ENCODE results near the gene ART4. TPM values are rescaled to one million over a fixed set of nuclear protein-coding genes. Genes with fewer than 3 reads are reported as not detected.

The ART4 gene
- total and polyA plus RNA-seq, 2 donors (not counting 3 experiments of a cell fraction or from before 2014, with no cell fraction given) = 12.5 to 54.7 TPM

DNA sequence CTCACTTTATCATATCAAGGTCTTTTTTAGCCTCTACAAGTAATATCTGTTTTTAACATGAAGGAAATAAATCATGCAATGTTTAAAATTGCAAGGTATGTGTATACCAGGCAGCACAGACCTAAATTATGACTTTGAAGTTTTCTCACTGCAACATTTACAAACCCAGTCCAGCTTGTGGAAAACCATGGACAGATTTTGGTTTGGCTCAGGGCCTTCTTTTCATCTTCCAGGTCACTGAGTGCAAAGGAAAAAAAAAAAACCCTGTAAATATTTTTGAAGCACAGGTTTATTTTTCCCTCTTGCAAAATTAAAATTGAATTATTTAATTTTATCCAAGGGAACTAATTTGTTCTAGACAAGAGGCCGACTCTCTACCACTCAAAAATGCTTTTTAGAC is 28.6 kb upstream of the ART4 start:
- no TSS peak for BruUV-seq (replicated peaks)

More for the DNA sequence above, 28.6 kb upstream of the ART4 start:
- no peaks in the 10 kb centered on the region for H3K79me2 ChIP-seq (ENCODE audit: control insufficient read depth, insufficient read depth, low read length)
- intact Hi-C loops (cut with micrococcal nuclease) (no loop called here), dilution Hi-C loops (cut with MboI; ENCODE audit: extremely low pct_ligation_motif_present, low sequenced_read_pairs) (no loop called here)
- no peak overlapping the region for H3K4me3 ChIP-seq (replicated peaks in 1 of 3; ENCODE audit: insufficient read depth in 1 of 3, low read depth in 1 of 3, low read length in 3 of 3)
- H3K4me1 ChIP-seq (ENCODE audit: control insufficient read depth, extremely low read depth, insufficient read depth, low read length) = no peaks in the 10 kb centered on the region
- ChIA-PET POLR2A (no interaction called here), CTCF (no interaction called here)
- no peaks in the 10 kb centered on the region for H3K27me3 ChIP-seq (ENCODE audit: control insufficient read depth in 2 of 2, insufficient read depth in 2 of 2, low read length in 2 of 2)
- DNase-seq (ENCODE audit: low read depth, low spot score) (no peak), FAIRE-seq (no peak)
- no peak overlapping the region for H3K27ac ChIP-seq (ENCODE audit: insufficient read depth, low read depth, low read length)
- TF ChIP-seq, protein P1, sequence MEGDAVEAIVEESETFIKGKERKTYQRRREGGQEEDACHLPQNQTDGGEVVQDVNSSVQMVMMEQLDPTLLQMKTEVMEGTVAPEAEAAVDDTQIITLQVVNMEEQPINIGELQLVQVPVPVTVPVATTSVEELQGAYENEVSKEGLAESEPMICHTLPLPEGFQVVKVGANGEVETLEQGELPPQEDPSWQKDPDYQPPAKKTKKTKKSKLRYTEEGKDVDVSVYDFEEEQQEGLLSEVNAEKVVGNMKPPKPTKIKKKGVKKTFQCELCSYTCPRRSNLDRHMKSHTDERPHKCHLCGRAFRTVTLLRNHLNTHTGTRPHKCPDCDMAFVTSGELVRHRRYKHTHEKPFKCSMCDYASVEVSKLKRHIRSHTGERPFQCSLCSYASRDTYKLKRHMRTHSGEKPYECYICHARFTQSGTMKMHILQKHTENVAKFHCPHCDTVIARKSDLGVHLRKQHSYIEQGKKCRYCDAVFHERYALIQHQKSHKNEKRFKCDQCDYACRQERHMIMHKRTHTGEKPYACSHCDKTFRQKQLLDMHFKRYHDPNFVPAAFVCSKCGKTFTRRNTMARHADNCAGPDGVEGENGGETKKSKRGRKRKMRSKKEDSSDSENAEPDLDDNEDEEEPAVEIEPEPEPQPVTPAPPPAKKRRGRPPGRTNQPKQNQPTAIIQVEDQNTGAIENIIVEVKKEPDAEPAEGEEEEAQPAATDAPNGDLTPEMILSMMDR (IDR thresholded peaks at IDR 0.05; ENCODE audit: extremely low read depth in 1 of 2, insufficient read depth in 1 of 2, low read depth in 1 of 2, low read length in 2 of 2) = no peak
- TF ChIP-seq MYC (IDR thresholded peaks at IDR 0.05; ENCODE audit: low read depth, low read length) (no peak), JUN (IDR thresholded peaks at IDR 0.05; ENCODE audit: borderline replicate concordance, insufficient read depth, insufficient read length, low read depth) (no peak), MAX (IDR thresholded peaks at IDR 0.05; ENCODE audit: insufficient read depth, insufficient read length) (no peak), POLR2A (IDR thresholded peaks at IDR 0.05; ENCODE audit: low read depth, low read length) (no peak), EZH2 (IDR thresholded peaks at IDR 0.05; ENCODE audit: borderline replicate concordance, low read depth, low read length, severe bottlenecking) (no peak), GATA2 (IDR thresholded peaks at IDR 0.05; ENCODE audit: insufficient read depth, insufficient read length, low read depth, low read length) (no peak), FOS (IDR thresholded peaks at IDR 0.05; ENCODE audit: borderline replicate concordance, insufficient read depth, low read length) (no peak), POLR2AphosphoS5 (IDR thresholded peaks at IDR 0.05; ENCODE audit: insufficient read depth, low read depth, low read length) (no peak)
- H3K36me3 ChIP-seq (ENCODE audit: control insufficient read depth in 2 of 2, extremely low read depth in 1 of 2, insufficient read depth in 2 of 2, low read length in 2 of 2) = no peaks in the 10 kb centered on the region
- H3K9ac ChIP-seq (replicated peaks; ENCODE audit: extremely low read depth, insufficient read depth, low read length) = no peak overlapping the region
- no peak overlapping the region for H3K4me2 ChIP-seq (ENCODE audit: insufficient read depth, low read length)
- H3K9me3 ChIP-seq (replicated peaks; ENCODE audit: control insufficient read depth, insufficient read depth, low read length) = no peaks in the 10 kb centered on the region
- no peaks in the 10 kb centered on the region for H4K20me1 ChIP-seq (replicated peaks; ENCODE audit: control insufficient read depth, extremely low read depth, insufficient read depth, low read length)
- no peak overlapping the region for H2AFZ ChIP-seq (ENCODE audit: low read depth, low read length)
- H3K9me1 ChIP-seq (replicated peaks; ENCODE audit: control insufficient read depth, extremely low read depth, insufficient read depth, low read length) = no peaks in the 10 kb centered on the region
